WTC11 (cell line): Measurements from ENCODE around the gene SIGLEC14. TPM values are rescaled to one million over a fixed set of nuclear protein-coding genes. Genes with fewer than 3 reads are reported as not detected.
"Not testable (repeated sequence)": the region's sequence is repeated elsewhere in the genome, so short reads cannot be mapped to it uniquely, and the experiment has no call there.

ENCODE experiments used
- ATAC-seq: fragments of 200-7000 bp; cut with Tn5 transposase; 2 replicates; pipeline ENCODE4 v1.10.0; 2021; ENCODE audit warnings: mild to moderate bottlenecking, moderate library complexity
- Bru-seq: library from RNA; stranded (reverse); fragments of 400-500 nt; gene quantifications from one replicate; lab custom pipeline; 2021; lab: Mats Ljungman, UMichigan
- CTCF ChIA-PET: fragments of 300-600 bp; sonication (Branson Sonifier 250); formaldehyde crosslinking; loops from one replicate; lab custom pipeline; 2021; ENCODE audit warnings: antibody characterized with exemption; lab: Charles Lee
- POLR2A ChIA-PET: fragments of 350-600 bp; sonication (Branson Sonifier 250); formaldehyde crosslinking; loops from one replicate; lab custom pipeline; 2021; ENCODE audit warnings: antibody characterized with exemption; lab: Charles Lee
- DNase-seq: peaks from one replicate; pipeline ENCODE4 v3.0.0; 2021; ENCODE audit warnings: low spot score
- H3K27ac Mint-ChIP-seq: 2 replicates; pipeline ENCODE4 v1.8.0; 2021; ENCODE audit warnings: mixed read lengths
- H3K27me3 Mint-ChIP-seq: 2 replicates; pipeline ENCODE4 v1.8.0; 2021; ENCODE audit warnings: low read depth, mild to moderate bottlenecking, moderate library complexity, mixed read lengths
- H3K36me3 Mint-ChIP-seq: 2 replicates; pipeline ENCODE4 v1.8.0; 2021; ENCODE audit warnings: mixed read lengths
- H3K4me1 Mint-ChIP-seq: 2 replicates; pipeline ENCODE4 v1.8.0; 2022; ENCODE audit warnings: mixed read lengths
- H3K4me3 Mint-ChIP-seq: 2 replicates; pipeline ENCODE4 v1.8.0; 2021; ENCODE audit warnings: mild to moderate bottlenecking, moderate library complexity, mixed read lengths
- H3K9me3 Mint-ChIP-seq: 2 replicates; pipeline ENCODE4 v1.8.0; 2021; ENCODE audit warnings: mixed read lengths
- CBFB ChIP-seq: sonication (generic); formaldehyde crosslinking; IDR thresholded peaks from 2 replicates; pipeline ENCODE4 v1.8.1; 2022; ENCODE audit warnings: mild to moderate bottlenecking, low read depth, missing genetic modification reagents
- CREB1 ChIP-seq: sonication (generic); formaldehyde crosslinking; IDR thresholded peaks from 2 replicates; pipeline ENCODE4 v1.8.0; 2023; ENCODE audit warnings: mild to moderate bottlenecking, missing genetic modification reagents
- CREM ChIP-seq: sonication (generic); formaldehyde crosslinking; IDR thresholded peaks from 2 replicates; pipeline ENCODE4 v1.8.1; 2022; ENCODE audit warnings: mild to moderate bottlenecking, missing genetic modification reagents, moderate library complexity
- E2F4 ChIP-seq: sonication (generic); formaldehyde crosslinking; IDR thresholded peaks from 2 replicates; pipeline ENCODE4 v1.8.1; 2022; ENCODE audit warnings: low read depth, mild to moderate bottlenecking, moderate library complexity, missing genetic modification reagents, borderline replicate concordance
- ELF4 ChIP-seq: sonication (generic); formaldehyde crosslinking; IDR thresholded peaks from 2 replicates; pipeline ENCODE4 v1.8.1; 2022; ENCODE audit warnings: low read depth, mild to moderate bottlenecking, moderate library complexity, missing genetic modification reagents
- EMX1 ChIP-seq: fragments of 250-450 bp; sonication (Bioruptor Pico); IDR thresholded peaks from 2 replicates; pipeline ENCODE4 v1.8.0; 2021; ENCODE audit warnings: mild to moderate bottlenecking
- FOXP1 ChIP-seq: sonication (generic); formaldehyde crosslinking; IDR thresholded peaks from 2 replicates; pipeline ENCODE4 v1.8.0; 2022; ENCODE audit warnings: missing genetic modification reagents, mild to moderate bottlenecking, moderate library complexity, borderline replicate concordance
- JUN ChIP-seq: sonication (generic); formaldehyde crosslinking; IDR thresholded peaks from 2 replicates; pipeline ENCODE4 v1.8.0; 2023; ENCODE audit warnings: mild to moderate bottlenecking, missing genetic modification reagents
- MXD4 ChIP-seq: fragments of 250-450 bp; sonication (Bioruptor Pico); IDR thresholded peaks from 2 replicates; pipeline ENCODE4 v1.8.0; 2021; ENCODE audit warnings: mild to moderate bottlenecking, moderate library complexity, borderline replicate concordance
- NR2C2 ChIP-seq: sonication (generic); formaldehyde crosslinking; IDR thresholded peaks from 2 replicates; pipeline ENCODE4 v1.8.0; 2022; ENCODE audit warnings: mild to moderate bottlenecking, missing genetic modification reagents
- SMAD3 ChIP-seq: sonication (generic); formaldehyde crosslinking; IDR thresholded peaks from 2 replicates; pipeline ENCODE4 v1.8.0; 2022; ENCODE audit warnings: missing genetic modification reagents, mild to moderate bottlenecking, borderline replicate concordance
- TEAD1 ChIP-seq: sonication (generic); formaldehyde crosslinking; IDR thresholded peaks from 2 replicates; pipeline ENCODE4 v1.8.0; 2022; ENCODE audit warnings: mild to moderate bottlenecking, missing genetic modification reagents
- USF2 ChIP-seq: sonication (generic); formaldehyde crosslinking; IDR thresholded peaks from 2 replicates; pipeline ENCODE4 v1.8.1; 2023; ENCODE audit warnings: mild to moderate bottlenecking, missing genetic modification reagents, moderate library complexity
- ZBTB21 ChIP-seq: sonication (generic); formaldehyde crosslinking; IDR thresholded peaks from 2 replicates; pipeline ENCODE4 v1.8.1; 2023; ENCODE audit warnings: mild to moderate bottlenecking, missing genetic modification reagents, borderline replicate concordance
- ZBTB43 ChIP-seq: sonication (generic); formaldehyde crosslinking; IDR thresholded peaks from 2 replicates; pipeline ENCODE4 v1.8.1; 2023; ENCODE audit warnings: mild to moderate bottlenecking, missing genetic modification reagents
- ZNF263 ChIP-seq: sonication (generic); formaldehyde crosslinking; IDR thresholded peaks from 2 replicates; pipeline ENCODE4 v1.8.1; 2022; ENCODE audit warnings: low read depth, mild to moderate bottlenecking, moderate library complexity, missing genetic modification reagents
- ZNF317 ChIP-seq: sonication (generic); formaldehyde crosslinking; IDR thresholded peaks from 2 replicates; pipeline ENCODE4 v1.8.1; 2023; ENCODE audit warnings: low read depth, mild to moderate bottlenecking, moderate library complexity, missing genetic modification reagents, borderline replicate concordance
- ZNF425 ChIP-seq: fragments of 250-450 bp; sonication (Bioruptor Pico); conservative IDR thresholded peaks from 2 replicates; pipeline ENCODE4 v1.9.0; 2021; ENCODE audit warnings: mild to moderate bottlenecking
- long read RNA-seq, 3 experiments: library from RNA in 1 of 3; library from capped mRNA in 1 of 3; library from polyadenylated mRNA in 1 of 3; unstranded in 2 of 3; stranded (forward) in 1 of 3; transcript quantifications; one replicate each; pipeline ENCODE4 v2.0.0, GENCODE V29; 2021
- total RNA-seq: library from RNA; stranded (reverse); gene quantifications from 3 replicates; pipeline ENCODE4 v1.2.3, GENCODE V29; 2021
- TF ChIP-seq, protein P1 (sequence below): sonication (generic); formaldehyde crosslinking; IDR thresholded peaks from 2 replicates; pipeline ENCODE4 v1.8.0; 2022; ENCODE audit warnings: mild to moderate bottlenecking, missing genetic modification reagents
- TF ChIP-seq, protein P2 (sequence below): sonication (generic); formaldehyde crosslinking; IDR thresholded peaks from 2 replicates; pipeline ENCODE4 v1.8.1; 2022; ENCODE audit warnings: mild to moderate bottlenecking, moderate library complexity, missing genetic modification reagents

The SIGLEC14 gene
- total RNA-seq (not detected in 3 replicates), Bru-seq, nascent RNA (not detected)
- long read RNA-seq, experiment 1 = 0 reads
- long read RNA-seq, experiment 2 = 0 reads
- long read RNA-seq, experiment 3 = 0 reads

GRCh38 chr19:51646730-51647129 is at the start of gene SIGLEC14:
Gene SIGLEC14, minus strand, starts transcription at chr19:51646825. Its CDS starts 66 bp downstream, at chr19:51646759.
- peaks cover 31% of the 10 kb centered on the region for H3K27me3 Mint-ChIP-seq
- H3K36me3 Mint-ChIP-seq, H3K4me3 Mint-ChIP-seq, H3K9me3 Mint-ChIP-seq, H3K27ac Mint-ChIP-seq, H3K4me1 Mint-ChIP-seq, DNase-seq, POLR2A ChIA-PET, ATAC-seq: not testable (repeated sequence)
- CTCF ChIA-PET = interaction anchor here (1.1 kb wide), 1 partner anchor 10 kb away, joined by 9 read pairs; no protein-coding TSS in a partner anchor

GRCh38 chr19:51695702-51696315 is 49.2 kb upstream of the SIGLEC14 start:
- ChIA-PET CTCF (no interaction called here), POLR2A (interaction anchor here (1.1 kb wide), 1 partner anchor 9 kb away, joined by 3 read pairs; no protein-coding TSS in a partner anchor)
- Mint-ChIP-seq H3K4me1 (peaks cover 28% of the 10 kb centered on the region), H3K27me3 (no peaks in the 10 kb centered on the region; the same call in 1 of the 2 replicates), H3K27ac (no peak overlapping the region), H3K9me3 (no peaks in the 10 kb centered on the region), H3K4me3 (no peak overlapping the region), H3K36me3 (peaks cover 20% of the 10 kb centered on the region)
- TF ChIP-seq SMAD3 (CRISPR knock-in tag) (no peak), ELF4 (CRISPR knock-in tag) (no peak), NR2C2 (no peak), ZNF263 (no peak), E2F4 (CRISPR knock-in tag) (no peak), EMX1 (CRISPR knock-in tag) (no peak), CREM (CRISPR knock-in tag) (no peak), ZNF317 (no peak), ZBTB43 (CRISPR knock-in tag) (no peak), MXD4 (no peak), FOXP1 (CRISPR knock-in tag) (no peak), ZBTB21 (CRISPR knock-in tag) (no peak), TEAD1 (CRISPR knock-in tag) (no peak), ZNF425 (CRISPR knock-in tag) (no peak), USF2 (CRISPR knock-in tag) (no peak), JUN (CRISPR knock-in tag) (no peak), CBFB (no peak), CREB1 (CRISPR knock-in tag) (no peak)
- TF ChIP-seq, protein P1, sequence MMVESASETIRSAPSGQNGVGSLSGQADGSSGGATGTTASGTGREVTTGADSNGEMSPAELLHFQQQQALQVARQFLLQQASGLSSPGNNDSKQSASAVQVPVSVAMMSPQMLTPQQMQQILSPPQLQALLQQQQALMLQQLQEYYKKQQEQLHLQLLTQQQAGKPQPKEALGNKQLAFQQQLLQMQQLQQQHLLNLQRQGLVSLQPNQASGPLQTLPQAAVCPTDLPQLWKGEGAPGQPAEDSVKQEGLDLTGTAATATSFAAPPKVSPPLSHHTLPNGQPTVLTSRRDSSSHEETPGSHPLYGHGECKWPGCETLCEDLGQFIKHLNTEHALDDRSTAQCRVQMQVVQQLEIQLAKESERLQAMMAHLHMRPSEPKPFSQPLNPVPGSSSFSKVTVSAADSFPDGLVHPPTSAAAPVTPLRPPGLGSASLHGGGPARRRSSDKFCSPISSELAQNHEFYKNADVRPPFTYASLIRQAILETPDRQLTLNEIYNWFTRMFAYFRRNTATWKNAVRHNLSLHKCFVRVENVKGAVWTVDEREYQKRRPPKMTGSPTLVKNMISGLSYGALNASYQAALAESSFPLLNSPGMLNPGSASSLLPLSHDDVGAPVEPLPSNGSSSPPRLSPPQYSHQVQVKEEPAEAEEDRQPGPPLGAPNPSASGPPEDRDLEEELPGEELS (CRISPR knock-in tag) = no peak
- TF ChIP-seq, protein P2, sequence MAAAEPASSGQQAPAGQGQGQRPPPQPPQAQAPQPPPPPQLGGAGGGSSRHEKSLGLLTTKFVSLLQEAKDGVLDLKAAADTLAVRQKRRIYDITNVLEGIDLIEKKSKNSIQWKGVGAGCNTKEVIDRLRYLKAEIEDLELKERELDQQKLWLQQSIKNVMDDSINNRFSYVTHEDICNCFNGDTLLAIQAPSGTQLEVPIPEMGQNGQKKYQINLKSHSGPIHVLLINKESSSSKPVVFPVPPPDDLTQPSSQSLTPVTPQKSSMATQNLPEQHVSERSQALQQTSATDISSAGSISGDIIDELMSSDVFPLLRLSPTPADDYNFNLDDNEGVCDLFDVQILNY = no peak
- ATAC-seq = no peak
- DNase-seq = no peak
